B cell (primary cell): ENCODE measurements around the gene LSS. TPM values are rescaled to one million over a fixed set of nuclear protein-coding genes. Genes with fewer than 3 reads are reported as not detected.

Source experiments
- ATAC-seq: fragments of 200-7000 bp; cut with Tn5 transposase; one replicate; pipeline ENCODE4 v1.10.0; 2021; ENCODE audit warnings: low read depth, mild to moderate bottlenecking, moderate number of reproducible peaks, moderate library complexity
- CTCF ChIA-PET: fragments of 350-600 bp; sonication (Branson Sonifier 250); formaldehyde crosslinking; loops from one replicate; lab custom pipeline; 2021; ENCODE audit warnings: antibody characterized with exemption, inconsistent platforms; lab: Charles Lee
- POLR2A ChIA-PET: fragments of 350-600 bp; sonication (Branson Sonifier 250); formaldehyde crosslinking; loops from one replicate; lab custom pipeline; 2021; ENCODE audit warnings: antibody characterized with exemption; lab: Charles Lee
- DNase-seq: peaks from one replicate; pipeline ENCODE4 v3.0.0; 2013
- H2AFZ ChIP-seq: 2 replicates; pipeline ENCODE4 v1.6.1; 2012; ENCODE audit warnings: mild to moderate bottlenecking, low read depth, low read length; ENCODE audit not compliant: insufficient read depth, poor library complexity, severe bottlenecking
- H3K27ac ChIP-seq, 2 donors: 1 replicate in 1 of 2; 2 replicates in 1 of 2; pipeline ENCODE4 v1.5.1; 2012 to 2013; ENCODE audit warnings: low read length in 2 of 2, mild to moderate bottlenecking in 2 of 2, moderate library complexity in 1 of 2
- H3K27me3 ChIP-seq, 4 experiments: fragments of 200-600 bp in 1 of 4; sonication (generic) in 1 of 4; replicated peaks in 1 of 4; 1 replicate in 2 of 4; 2 replicates in 2 of 4; pipeline versions ENCODE4 v1.6.1 to v1.7.0; 2013 to 2016; ENCODE audit warnings: low read length in 3 of 4, mild to moderate bottlenecking in 2 of 4, mixed read lengths in 1 of 4, moderate library complexity in 1 of 4; ENCODE audit not compliant: insufficient read depth in 4 of 4, control insufficient read depth in 3 of 4; ENCODE audit errors: control extremely low read depth in 1 of 4
- H3K36me3 ChIP-seq, 2 experiments: replicated peaks in 1 of 2; 1 replicate in 1 of 2; 2 replicates in 1 of 2; pipeline versions ENCODE4 v1.6.1 to v1.7.1; 2013; ENCODE audit warnings: low read length in 1 of 2; ENCODE audit not compliant: insufficient read depth in 2 of 2, control insufficient read depth in 1 of 2; ENCODE audit errors: control extremely low read depth in 1 of 2, extremely low read depth in 1 of 2
- H3K4me1 ChIP-seq, 2 donors: fragments of 200-600 bp in 1 of 2; sonication (generic) in 1 of 2; 1 replicate in 1 of 2; 2 replicates in 1 of 2; pipeline versions ENCODE4 v1.5.1 to v1.6.1; 2013 to 2017; ENCODE audit warnings: low read length in 2 of 2; ENCODE audit not compliant: control insufficient read depth in 2 of 2, insufficient read depth in 2 of 2
- H3K4me2 ChIP-seq: replicated peaks from 2 replicates; pipeline ENCODE3; 2012; ENCODE audit warnings: mild to moderate bottlenecking, low read depth, low read length; ENCODE audit not compliant: poor library complexity, severe bottlenecking
- H3K4me3 ChIP-seq, 5 experiments: fragments of 200-600 bp in 1 of 5; sonication (generic) in 1 of 5; 1 replicate in 3 of 5; 2 replicates in 2 of 5; pipeline versions ENCODE4 v1.5.1 to v1.7.0; 2011 to 2016; ENCODE audit warnings: low read length in 4 of 5, mild to moderate bottlenecking in 4 of 5, low read depth in 2 of 5, control low read depth in 1 of 5, moderate library complexity in 1 of 5; ENCODE audit not compliant: insufficient read depth in 1 of 5; ENCODE audit errors: control extremely low read depth in 1 of 5, extremely low read depth in 1 of 5
- H3K79me2 ChIP-seq: fragments of 200-600 bp; sonication (generic); one replicate; pipeline ENCODE4 v1.6.0; 2016; ENCODE audit warnings: low read length; ENCODE audit not compliant: control insufficient read depth, insufficient read depth
- H3K9ac ChIP-seq: fragments of 200-600 bp; sonication (generic); 2 replicates; pipeline ENCODE4 v1.6.1; 2017; ENCODE audit warnings: mild to moderate bottlenecking, low read length, moderate library complexity
- H3K9me3 ChIP-seq, 3 donors: one replicate each; pipeline versions ENCODE4 v1.6.1 to v1.7.1; 2013; ENCODE audit warnings: low read length in 2 of 3; ENCODE audit not compliant: control insufficient read depth in 2 of 3, insufficient read depth in 1 of 3; ENCODE audit errors: control extremely low read depth in 1 of 3
- H4K20me1 ChIP-seq: 2 replicates; pipeline ENCODE4 v1.6.0; 2012; ENCODE audit warnings: mild to moderate bottlenecking, low read length; ENCODE audit not compliant: insufficient read depth, control insufficient read depth, poor library complexity, severe bottlenecking
- H3K27ac Mint-ChIP-seq: one replicate; pipeline ENCODE4 v1.8.0; 2021; ENCODE audit warnings: mixed read lengths
- H3K27me3 Mint-ChIP-seq: one replicate; pipeline ENCODE4 v1.8.0; 2021; ENCODE audit warnings: mixed read lengths
- H3K4me1 Mint-ChIP-seq: one replicate; pipeline ENCODE4 v1.8.0; 2021; ENCODE audit warnings: mixed read lengths
- H3K4me3 Mint-ChIP-seq: one replicate; pipeline ENCODE4 v1.8.0; 2021; ENCODE audit warnings: mixed read lengths
- H3K9me3 Mint-ChIP-seq: one replicate; pipeline ENCODE4 v1.8.0; 2022; ENCODE audit warnings: mixed read lengths; ENCODE audit not compliant: insufficient read depth
- EZH2 ChIP-seq: IDR thresholded peaks from 2 replicates; pipeline ENCODE4 v1.6.1; 2012; ENCODE audit warnings: borderline replicate concordance, low read depth, mild to moderate bottlenecking, moderate library complexity, low read length; ENCODE audit not compliant: insufficient read depth, poor library complexity, severe bottlenecking
- WGBS: methylation state at CpG from one replicate; pipeline ENCODE4 v1.1.5; 2013; ENCODE audit warnings: missing lambda C conversion rate; ENCODE audit not compliant: insufficient coverage; 5-methylcytosine and 5-hydroxymethylcytosine counted together
- intact Hi-C: fragments of 100-400 bp; cut with micrococcal nuclease; formaldehyde crosslinking; loops from one replicate; pipeline ENCODE4 v1.10.0; 2022
- polyA plus RNA-seq: library from polyadenylated mRNA; depleted of rRNA; stranded (reverse); fragments of >200 nt; gene quantifications from 2 replicates; pipeline ENCODE4 v1.2.3, GENCODE V29; 2012
- total RNA-seq, 2 donors: library from RNA; stranded (reverse); fragments of 120-200 nt in 1 of 2; gene quantifications; 1 replicate in 1 of 2; 2 replicates in 1 of 2; pipeline versions ENCODE4 v1.2.3 to v1.2.4, GENCODE V29; 2013 to 2022
- TF ChIP-seq, protein P1 (sequence below): fragments of 200-600 bp; IDR thresholded peaks from one replicate; pipeline ENCODE4 v1.8.0; 2022; ENCODE audit warnings: antibody characterized with exemption, mild to moderate bottlenecking

Gene LSS
- total and polyA plus RNA-seq, 2 donors (not counting 1 experiment from before 2014, with no cell fraction given): 30.2 to 58.1 TPM

DNA sequence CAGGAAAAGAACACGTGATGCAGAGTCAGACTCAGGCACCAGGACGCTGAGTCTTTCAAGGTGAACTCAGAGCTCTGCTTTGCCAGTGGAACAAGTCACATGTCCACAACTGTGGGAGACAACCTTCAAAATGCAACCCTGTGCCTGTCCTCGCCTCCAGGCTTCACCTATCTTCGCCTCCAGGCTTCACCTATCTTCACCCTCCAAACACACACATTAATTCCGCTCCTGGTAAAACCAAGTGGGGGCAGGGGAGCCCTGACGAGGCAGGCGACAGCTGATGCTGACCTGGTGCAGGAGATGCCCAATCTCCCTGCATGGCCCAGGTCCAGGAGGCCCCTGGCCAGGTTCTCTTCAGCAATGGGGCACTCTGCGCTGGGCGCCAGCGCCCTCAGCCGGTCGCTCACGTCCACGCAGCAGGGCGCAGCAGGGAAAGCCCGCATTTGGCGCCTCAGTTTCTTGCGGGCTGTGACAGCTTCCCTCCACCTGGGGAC lies 28.0 kb upstream of the LSS start:
- Histone ChIP-seq H3K36me3 (peaks cover 3 to 81% of the 10 kb centered on the region in 2 experiments), H3K27me3 (no peaks in the 10 kb centered on the region), H3K79me2 (peaks cover 10% of the 10 kb centered on the region), H3K27ac (no peak overlapping the region), H3K4me3 (no peak overlapping the region), H3K4me2 (no peak overlapping the region), H3K4me1 (peaks cover 17 to 25% of the 10 kb centered on the region in 2 donors), H2AFZ (no peak overlapping the region), H4K20me1 (no peaks in the 10 kb centered on the region), H3K9me3 (no peaks in the 10 kb centered on the region), H3K9ac (no peak overlapping the region)
- ATAC-seq (no peak), DNase-seq (no peak)
- Mint-ChIP-seq H3K27me3 (no peaks in the 10 kb centered on the region), H3K4me1 (peaks cover 24% of the 10 kb centered on the region), H3K4me3 (no peak overlapping the region), H3K9me3 (no peaks in the 10 kb centered on the region), H3K27ac (peak overlapping the region; percentile 32)
- ChIA-PET POLR2A (no interaction called here), CTCF (no interaction called here)
- intact Hi-C loops: no loop called here
- TF ChIP-seq, protein P1, sequence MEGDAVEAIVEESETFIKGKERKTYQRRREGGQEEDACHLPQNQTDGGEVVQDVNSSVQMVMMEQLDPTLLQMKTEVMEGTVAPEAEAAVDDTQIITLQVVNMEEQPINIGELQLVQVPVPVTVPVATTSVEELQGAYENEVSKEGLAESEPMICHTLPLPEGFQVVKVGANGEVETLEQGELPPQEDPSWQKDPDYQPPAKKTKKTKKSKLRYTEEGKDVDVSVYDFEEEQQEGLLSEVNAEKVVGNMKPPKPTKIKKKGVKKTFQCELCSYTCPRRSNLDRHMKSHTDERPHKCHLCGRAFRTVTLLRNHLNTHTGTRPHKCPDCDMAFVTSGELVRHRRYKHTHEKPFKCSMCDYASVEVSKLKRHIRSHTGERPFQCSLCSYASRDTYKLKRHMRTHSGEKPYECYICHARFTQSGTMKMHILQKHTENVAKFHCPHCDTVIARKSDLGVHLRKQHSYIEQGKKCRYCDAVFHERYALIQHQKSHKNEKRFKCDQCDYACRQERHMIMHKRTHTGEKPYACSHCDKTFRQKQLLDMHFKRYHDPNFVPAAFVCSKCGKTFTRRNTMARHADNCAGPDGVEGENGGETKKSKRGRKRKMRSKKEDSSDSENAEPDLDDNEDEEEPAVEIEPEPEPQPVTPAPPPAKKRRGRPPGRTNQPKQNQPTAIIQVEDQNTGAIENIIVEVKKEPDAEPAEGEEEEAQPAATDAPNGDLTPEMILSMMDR: no peak
- no peak for TF ChIP-seq EZH2
- 98% methylated on average over 18 of the region's 18 CpGs for WGBS

DNA sequence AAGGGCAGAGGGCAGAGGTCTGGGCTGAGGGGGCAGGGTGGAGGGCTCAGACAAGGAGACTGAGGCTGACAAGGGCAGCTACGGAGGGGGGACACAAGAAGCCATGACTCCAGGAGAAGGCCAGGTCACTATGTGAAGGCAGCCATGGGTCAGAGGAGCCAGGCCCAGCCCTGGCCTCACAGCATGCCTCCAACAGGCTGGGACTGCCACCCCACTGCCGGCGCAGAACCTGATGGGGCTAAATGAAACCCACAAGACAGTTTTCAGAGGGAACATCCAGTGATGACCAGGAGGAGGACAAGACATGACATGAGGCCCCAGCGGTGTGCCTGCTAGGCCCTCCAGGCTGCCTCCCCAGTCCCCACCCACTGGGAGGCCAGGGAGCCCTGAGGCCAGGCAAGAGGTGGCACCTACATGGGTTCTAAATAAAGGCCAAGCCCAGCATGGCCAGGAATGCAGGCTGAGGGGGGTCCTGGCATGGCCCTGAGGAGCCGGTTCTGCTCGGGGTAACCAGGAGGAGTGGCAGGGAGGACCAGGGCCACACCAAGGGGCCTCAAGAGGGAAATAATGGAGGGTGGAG lies 27.3 kb upstream of the LSS start:
- H3K27ac ChIP-seq: no peak overlapping the region
- H3K9ac ChIP-seq: no peak overlapping the region
- intact Hi-C loops: loop anchor here (2.0 kb wide), 1 partner anchor 27 kb away; the partner anchor contains the start of gene LSS
- WGBS: 98% methylated on average over 6 of the region's 6 CpGs
- peaks cover 10% of the 10 kb centered on the region for H3K79me2 ChIP-seq
- H3K9me3 Mint-ChIP-seq: no peaks in the 10 kb centered on the region
- H3K36me3 ChIP-seq: peaks cover 1 to 83% of the 10 kb centered on the region in 2 experiments
- H3K9me3 ChIP-seq: no peaks in the 10 kb centered on the region
- H3K27ac Mint-ChIP-seq: peak overlapping the region; percentile 32
- ATAC-seq (no peak), DNase-seq (no peak)
- H3K4me2 ChIP-seq: no peak overlapping the region
- no peak overlapping the region for H2AFZ ChIP-seq
- H3K27me3 Mint-ChIP-seq: no peaks in the 10 kb centered on the region
- H3K4me1 Mint-ChIP-seq: peaks cover 25% of the 10 kb centered on the region
- TF ChIP-seq EZH2: no peak
- ChIA-PET POLR2A (no interaction called here), CTCF (no interaction called here)
- no peak overlapping the region for H3K4me3 Mint-ChIP-seq
- no peaks in the 10 kb centered on the region for H3K27me3 ChIP-seq
- peaks cover 17 to 25% of the 10 kb centered on the region in 2 donors for H3K4me1 ChIP-seq
- H4K20me1 ChIP-seq: no peaks in the 10 kb centered on the region
- no peak overlapping the region for H3K4me3 ChIP-seq
